ENCODE data around the gene DPYSL5. TPM values are rescaled to one million over a fixed set of nuclear protein-coding genes. Genes with fewer than 3 reads are reported as not detected.

The DPYSL5 gene
- total RNA-seq, 2 donors from 2014 or later, result not detected

DNA sequence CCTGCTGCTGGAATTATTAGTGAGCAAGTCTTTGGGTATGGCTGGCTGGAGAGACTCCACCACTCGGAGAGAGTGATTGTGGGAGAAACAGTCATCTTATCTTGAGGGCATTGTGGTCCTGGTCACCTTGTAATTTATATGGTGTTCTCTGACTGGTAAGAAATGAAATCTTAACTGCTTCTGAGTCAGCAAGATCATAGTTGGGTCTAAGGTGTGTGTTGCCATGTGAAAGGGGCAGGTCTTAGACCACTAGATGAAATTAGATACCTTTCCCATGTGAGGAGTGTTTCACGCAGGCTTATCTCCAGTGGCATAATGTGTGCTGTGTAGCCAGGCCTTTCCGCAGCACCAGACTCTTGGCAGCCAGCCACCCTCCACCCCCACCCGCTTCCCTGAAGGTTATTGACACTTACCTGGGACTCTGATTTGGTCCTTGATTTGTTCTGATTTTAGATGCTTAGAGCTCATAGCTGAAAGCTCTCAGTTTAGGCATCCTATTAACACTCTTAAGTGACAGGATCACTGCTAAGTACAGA, 130.2 kb downstream of the DPYSL5 start:
- 5 to 22% methylated on average over 4 of the region's 4 CpGs for WGBS, 2 donors
- Histone ChIP-seq H3K4me3 (no peak overlapping the region), H3K27me3 (no peaks in the 10 kb centered on the region), H3K27ac (peak overlapping the region; percentile 11 to 53 (median 30)), H3K9me3 (no peaks in the 10 kb centered on the region), H3K36me3 (replicated peaks in 1 of 2; ENCODE audit: insufficient read depth in 1 of 2, low read depth in 2 of 2) (no peaks in the 10 kb centered on the region), H3K4me1 (peaks cover 30% of the 10 kb centered on the region)
- TF ChIP-seq, protein P1, sequence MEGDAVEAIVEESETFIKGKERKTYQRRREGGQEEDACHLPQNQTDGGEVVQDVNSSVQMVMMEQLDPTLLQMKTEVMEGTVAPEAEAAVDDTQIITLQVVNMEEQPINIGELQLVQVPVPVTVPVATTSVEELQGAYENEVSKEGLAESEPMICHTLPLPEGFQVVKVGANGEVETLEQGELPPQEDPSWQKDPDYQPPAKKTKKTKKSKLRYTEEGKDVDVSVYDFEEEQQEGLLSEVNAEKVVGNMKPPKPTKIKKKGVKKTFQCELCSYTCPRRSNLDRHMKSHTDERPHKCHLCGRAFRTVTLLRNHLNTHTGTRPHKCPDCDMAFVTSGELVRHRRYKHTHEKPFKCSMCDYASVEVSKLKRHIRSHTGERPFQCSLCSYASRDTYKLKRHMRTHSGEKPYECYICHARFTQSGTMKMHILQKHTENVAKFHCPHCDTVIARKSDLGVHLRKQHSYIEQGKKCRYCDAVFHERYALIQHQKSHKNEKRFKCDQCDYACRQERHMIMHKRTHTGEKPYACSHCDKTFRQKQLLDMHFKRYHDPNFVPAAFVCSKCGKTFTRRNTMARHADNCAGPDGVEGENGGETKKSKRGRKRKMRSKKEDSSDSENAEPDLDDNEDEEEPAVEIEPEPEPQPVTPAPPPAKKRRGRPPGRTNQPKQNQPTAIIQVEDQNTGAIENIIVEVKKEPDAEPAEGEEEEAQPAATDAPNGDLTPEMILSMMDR (IDR thresholded peaks at IDR 0.05), result no peak
- TF ChIP-seq POLR2A (IDR thresholded peaks at IDR 0.05), result no peak
- intact Hi-C loops (cut with DNase I), result no loop called here
- ATAC-seq (peak; percentile 54), DNase-seq (peak; percentile 80 to 90 (median 84))

DNA sequence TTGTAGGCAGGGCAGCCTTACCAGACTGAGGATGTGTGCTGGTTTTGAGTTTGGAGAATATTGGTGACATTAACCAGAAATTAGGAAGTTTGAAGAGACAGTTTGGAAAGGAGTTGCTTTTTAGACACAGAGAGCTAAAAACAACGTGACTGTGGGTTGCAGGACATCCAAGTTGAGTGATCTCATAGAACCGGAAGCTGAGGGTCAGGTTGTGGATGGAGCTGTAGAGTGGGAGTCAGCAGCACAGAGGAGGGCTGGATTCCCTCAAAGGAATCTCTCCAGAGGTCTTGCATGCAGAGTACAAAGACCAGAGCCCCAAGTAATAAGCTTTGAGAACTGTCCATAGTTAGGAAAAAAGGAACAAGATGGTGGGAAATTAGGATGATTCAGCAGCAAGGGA, 131.8 kb downstream of the DPYSL5 start:
- no peak overlapping the region for H3K27ac ChIP-seq
- H3K4me1 ChIP-seq, result peaks cover 30% of the 10 kb centered on the region

DNA sequence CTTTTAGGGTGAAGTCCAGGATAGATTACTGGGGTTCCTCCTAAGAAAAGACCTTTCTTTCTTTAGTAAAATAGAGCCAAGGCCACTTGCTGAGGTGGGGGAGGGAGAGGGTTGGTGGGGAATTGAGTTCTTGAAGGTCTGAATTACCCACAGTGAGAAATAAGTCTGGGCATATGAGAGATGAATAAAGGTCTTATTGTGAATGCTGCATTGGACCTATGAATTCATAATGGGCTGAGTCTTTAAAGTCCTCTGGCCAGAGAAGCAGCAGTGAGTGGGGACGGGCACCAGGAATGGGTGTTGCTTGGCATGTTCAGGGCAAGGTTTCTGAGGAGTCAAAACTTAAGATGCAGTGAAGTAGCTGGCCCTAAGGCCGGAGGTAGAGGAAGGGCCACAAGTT, 133.0 kb downstream of the DPYSL5 start:
- Histone ChIP-seq H3K27me3 (no peaks in the 10 kb centered on the region), H3K27ac (no peak overlapping the region), H3K36me3 (replicated peaks in 1 of 2; ENCODE audit: insufficient read depth in 1 of 2, low read depth in 2 of 2) (no peaks in the 10 kb centered on the region), H3K4me1 (peaks cover 30% of the 10 kb centered on the region), H3K9me3 (no peaks in the 10 kb centered on the region), H3K4me3 (no peak overlapping the region)
- 89 to 100% methylated on average over 2 of the region's 2 CpGs for WGBS, 2 donors
- intact Hi-C loops (cut with DNase I), result no loop called here
- ATAC-seq, result no peak
- TF ChIP-seq, protein P1 (IDR thresholded peaks at IDR 0.05), result no peak
- TF ChIP-seq POLR2A (IDR thresholded peaks at IDR 0.05), result no peak
- DNase-seq, result no peak

More for the DNA sequence above, 131.8 kb downstream of the DPYSL5 start:
- no peaks in the 10 kb centered on the region for H3K36me3 ChIP-seq (replicated peaks in 1 of 2; ENCODE audit: insufficient read depth in 1 of 2, low read depth in 2 of 2)
- ATAC-seq, result no peak
- H3K27me3 ChIP-seq, result no peaks in the 10 kb centered on the region
- 78 to 81% methylated on average over 2 of the region's 2 CpGs for WGBS, 2 donors
- H3K9me3 ChIP-seq, result no peaks in the 10 kb centered on the region
- H3K4me3 ChIP-seq, result no peak overlapping the region
- peak in 1 of 4 donors; percentile 40 for DNase-seq
- no peak for TF ChIP-seq POLR2A (IDR thresholded peaks at IDR 0.05)
- TF ChIP-seq, protein P1 (IDR thresholded peaks at IDR 0.05), result no peak
- intact Hi-C loops (cut with DNase I), result no loop called here

DNA sequence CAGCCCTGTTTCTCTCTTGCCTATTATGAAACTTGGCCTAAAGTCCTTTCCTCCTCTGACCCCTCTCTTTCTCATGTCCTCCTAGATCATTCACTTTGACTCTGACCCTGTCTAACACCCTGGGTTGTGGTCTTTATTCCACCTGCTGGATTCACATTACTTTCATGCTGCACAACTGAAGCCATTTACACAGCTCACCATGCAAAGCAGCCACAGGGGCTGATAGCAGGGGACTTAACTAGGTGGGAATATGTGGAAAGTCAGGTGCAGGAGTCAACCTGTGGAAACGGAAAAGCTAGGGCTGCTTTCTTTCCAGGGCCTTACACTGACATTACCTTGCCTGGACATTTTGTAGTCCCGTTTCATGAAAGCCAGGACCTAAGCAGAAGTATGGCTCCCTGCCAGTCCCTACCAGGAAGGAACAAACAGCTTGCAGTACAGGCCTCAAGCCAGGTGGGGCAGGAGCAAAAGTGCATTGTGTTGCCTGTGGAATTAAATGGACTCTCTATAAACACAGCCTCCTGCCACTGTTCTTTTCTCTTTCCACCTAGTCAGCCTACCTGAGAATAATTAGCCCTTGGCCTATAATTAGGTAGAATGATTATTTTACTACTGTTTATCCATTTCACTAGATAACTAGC, 134.3 kb downstream of the DPYSL5 start:
- Histone ChIP-seq H3K36me3 (replicated peaks in 1 of 2; ENCODE audit: insufficient read depth in 1 of 2, low read depth in 2 of 2) (no peaks in the 10 kb centered on the region), H3K27ac (peak overlapping the region in 3 of 4 donors; percentile 48 to 76 (median 65)), H3K9me3 (no peaks in the 10 kb centered on the region), H3K27me3 (no peaks in the 10 kb centered on the region), H3K4me3 (no peak overlapping the region), H3K4me1 (peaks cover 30% of the 10 kb centered on the region)
- DNase-seq (peak; percentile 88 to 95 (median 94)), ATAC-seq (peak; percentile 95)
- no peak for TF ChIP-seq POLR2A (IDR thresholded peaks at IDR 0.05)
- TF ChIP-seq, protein P1 (IDR thresholded peaks at IDR 0.05), result peak; percentile 35 to 69 (median 64)
- WGBS, 2 donors, result 3 to 4% methylated on average over 2 of the region's 2 CpGs
- intact Hi-C loops (cut with DNase I), result no loop called here

DNA sequence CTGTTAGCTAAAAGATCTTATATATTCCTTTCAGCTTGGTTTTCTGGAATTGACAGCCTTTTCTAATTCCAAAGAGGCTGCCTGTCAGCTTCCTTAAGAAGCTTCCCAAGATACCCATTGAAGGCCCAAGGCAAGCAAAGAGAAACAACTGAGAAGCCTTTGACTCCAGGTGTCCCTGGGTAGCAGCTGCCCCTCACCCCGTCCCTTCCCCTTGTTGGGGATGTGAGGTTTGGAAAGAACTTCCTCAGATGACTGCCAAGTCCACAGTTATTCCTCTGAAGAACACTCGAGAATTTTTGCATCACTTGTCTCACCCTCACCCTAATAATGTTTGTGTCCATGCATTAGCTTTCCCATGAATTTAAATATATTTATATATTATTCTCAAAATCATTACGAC, 135.8 kb downstream of the DPYSL5 start:
- Histone ChIP-seq H3K4me3 (no peak overlapping the region), H3K36me3 (replicated peaks in 1 of 2; ENCODE audit: insufficient read depth in 1 of 2, low read depth in 2 of 2) (no peaks in the 10 kb centered on the region), H3K9me3 (no peaks in the 10 kb centered on the region), H3K27me3 (no peaks in the 10 kb centered on the region), H3K4me1 (peaks cover 16% of the 10 kb centered on the region), H3K27ac (no peak overlapping the region)
- intact Hi-C loops (cut with DNase I), result no loop called here
- ATAC-seq (no peak), DNase-seq (no peak)
- WGBS, 2 donors, result 72 to 75% methylated on average over 3 of the region's 3 CpGs
- TF ChIP-seq POLR2A (IDR thresholded peaks at IDR 0.05), result no peak
- TF ChIP-seq, protein P1 (IDR thresholded peaks at IDR 0.05), result no peak

Data from body of pancreas (tissue), 4 donors.